Right cardiac atrium (tissue), 5 donors: ENCODE results near the gene GINS1. TPM values are rescaled to one million over a fixed set of nuclear protein-coding genes. Genes with fewer than 3 reads are reported as not detected.
A peak's percentile ranks its signal among the peaks of the same experiment; 100 is the strongest.

ENCODE experiments used
- ATAC-seq, 2 donors: fragments of 200-7000 bp; cut with Tn5 transposase; one replicate each; pipeline versions ENCODE4 v1.8.0 to v1.9.1; 2020; ENCODE audit warnings: moderate library complexity in 2 of 2, mild to moderate bottlenecking in 1 of 2
- DNase-seq, 3 donors: peaks; one replicate each; pipeline ENCODE4 v3.0.0-alpha.2; 2020
- H3K27ac ChIP-seq: one replicate; pipeline ENCODE4 v1.5.1; 2013; ENCODE audit warnings: mild to moderate bottlenecking, low read length, control low read depth, moderate library complexity
- H3K27me3 ChIP-seq: one replicate; pipeline ENCODE4 v1.6.1; 2013; ENCODE audit not compliant: control insufficient read depth, insufficient read depth
- H3K4me1 ChIP-seq: one replicate; pipeline ENCODE4 v1.6.1; 2013; ENCODE audit warnings: low read length; ENCODE audit not compliant: control insufficient read depth, insufficient read depth
- H3K4me3 ChIP-seq: one replicate; pipeline ENCODE4 v1.5.1; 2013; ENCODE audit warnings: low read length, control low read depth
- H3K9me3 ChIP-seq: one replicate; pipeline ENCODE4 v1.6.1; 2013; ENCODE audit warnings: low read length; ENCODE audit not compliant: control insufficient read depth
- WGBS: extraction: QIAGEN DNeasy Blood & Tissue Kit; methylation state at CpG from one replicate; pipeline ENCODE4 v1.1.7; 2013; 5-methylcytosine and 5-hydroxymethylcytosine counted together
- intact Hi-C, 4 donors: fragments of 100-400 bp; cut with DNase I; formaldehyde crosslinking; loops; one replicate each; pipeline versions ENCODE4 v1.11.0 to v1.14.0; 2022 to 2023
- polyA plus RNA-seq: library from polyadenylated mRNA; stranded (reverse); fragments of 200-250 nt; gene quantifications from one replicate; pipeline ENCODE4 v1.2.3, GENCODE V29; 2013
- total RNA-seq, 4 donors: library from RNA; stranded (reverse); fragmentation: NEBNext Ultra II Directional; extraction: Animal tissue kit (Norgen Biotek cat#: 25700); gene quantifications; one replicate each; pipeline ENCODE4 v1.2.1, GENCODE V29; 2021
- donor health status: healthy with polysubstance abuse.
- donor health status: DM: no; HTN: yes; CAD: no.
- donor health status: DM: no; HTN: no; CAD: no.
- donor health status: DM: no; HTN: yes; CAD: no; lungs with severe emphysema.
- donor health status: DM: yes; HTN: yes; CAD: no.

Gene GINS1
- total and polyA plus RNA-seq, 5 donors: 0.45 to 0.85 (median 0.54) TPM

DNA sequence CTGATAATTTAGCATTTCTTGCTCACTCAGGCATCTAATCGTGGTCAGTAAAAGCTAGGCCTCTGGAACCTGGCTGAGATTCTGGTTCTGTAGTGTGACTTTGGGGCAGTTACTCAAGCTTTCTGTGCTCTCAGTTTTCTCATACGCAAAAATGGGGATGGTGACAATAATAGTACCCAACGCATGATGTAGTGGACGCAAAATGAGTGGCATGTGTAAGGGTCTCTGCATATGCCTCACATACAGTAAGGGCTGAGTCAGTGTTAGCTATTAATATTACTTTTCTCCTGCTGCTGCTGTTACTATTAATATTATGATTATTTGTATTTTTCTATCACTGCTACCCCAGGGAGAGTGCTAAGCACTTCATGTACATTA lies 686 bp downstream of the GINS1 start:
- Histone ChIP-seq H3K27ac (no peak overlapping the region), H3K4me1 (no peaks in the 10 kb centered on the region), H3K9me3 (no peaks in the 10 kb centered on the region), H3K4me3 (peak overlapping the region; percentile 91), H3K27me3 (no peaks in the 10 kb centered on the region)
- DNase-seq (no peak), ATAC-seq (no peak)
- WGBS: 4% methylated on average over 4 of the region's 4 CpGs
- intact Hi-C loops: loop anchor here in 3 of 4 donors (5.0 to 10.0 kb wide), 3 partner anchors 223 to 416 kb away; partner anchors contain the start of gene APMAP (in 2 of the 3)

DNA sequence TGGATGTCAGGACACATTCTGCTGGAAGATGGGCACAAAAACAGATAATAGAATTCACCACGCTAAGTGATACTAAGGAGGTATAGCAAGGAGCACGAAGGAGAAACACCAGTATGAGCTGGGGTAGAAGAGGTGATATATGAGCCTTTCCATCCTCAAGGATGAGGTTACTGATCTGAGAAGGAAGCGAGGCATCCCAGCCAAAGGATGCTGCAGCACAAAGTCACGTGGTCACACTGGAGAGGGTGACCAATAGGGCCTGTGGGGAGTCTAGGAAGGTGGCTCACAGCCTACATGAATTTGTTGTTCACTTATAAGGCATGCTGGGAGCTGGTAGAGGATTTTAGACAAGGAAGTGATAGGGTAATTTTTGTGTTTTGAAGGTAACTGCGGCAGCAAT lies 1.4 kb downstream of the GINS1 start:
- H3K27ac ChIP-seq: no peak overlapping the region
- intact Hi-C loops: loop anchor here in 3 of 4 donors (5.0 to 10.0 kb wide), 3 partner anchors 224 to 417 kb away; partner anchors contain the start of gene APMAP (in 2 of the 3)
- no peaks in the 10 kb centered on the region for H3K27me3 ChIP-seq
- no peak overlapping the region for H3K4me3 ChIP-seq
- no peaks in the 10 kb centered on the region for H3K9me3 ChIP-seq
- ATAC-seq: no peak
- H3K4me1 ChIP-seq: no peaks in the 10 kb centered on the region
- DNase-seq: no peak
- 90% methylated on average over 5 of the region's 5 CpGs for WGBS

GRCh38 chr20:25418776-25419175 lies 11.3 kb downstream of the GINS1 start:
- 95% methylated on average over 1 of the region's 1 CpG for WGBS
- DNase-seq: no peak
- intact Hi-C loops: no loop called here

DNA sequence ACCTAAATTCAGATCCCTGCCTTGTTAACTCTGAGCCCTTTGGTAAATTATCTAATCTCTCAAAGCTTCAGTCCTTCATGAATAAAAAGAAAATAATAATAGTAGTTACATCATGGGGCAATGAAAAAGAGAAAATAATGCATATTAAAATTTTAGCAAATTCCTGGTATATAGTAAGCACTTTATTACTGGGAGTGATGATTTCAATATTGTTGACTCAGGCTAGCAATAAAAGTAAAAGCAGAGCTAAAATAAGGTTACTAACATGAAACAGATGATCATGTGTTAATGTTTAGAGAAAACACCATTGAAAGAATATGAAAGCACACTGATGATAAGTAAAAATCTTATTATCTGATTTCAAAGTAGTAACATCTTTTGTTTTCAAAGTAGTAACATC lies 13.6 kb downstream of the GINS1 start:
- no peak for DNase-seq
- no peak for ATAC-seq
- no peaks in the 10 kb centered on the region for H3K27me3 ChIP-seq
- intact Hi-C loops: no loop called here
- no peaks in the 10 kb centered on the region for H3K4me1 ChIP-seq
- H3K9me3 ChIP-seq: no peaks in the 10 kb centered on the region
- no peak overlapping the region for H3K4me3 ChIP-seq
- no peak overlapping the region for H3K27ac ChIP-seq

More at GRCh38 chr20:25418776-25419175, 11.3 kb downstream of the GINS1 start:
- ATAC-seq: no peak
- no peaks in the 10 kb centered on the region for H3K4me1 ChIP-seq
- no peak overlapping the region for H3K4me3 ChIP-seq
- H3K27me3 ChIP-seq: no peaks in the 10 kb centered on the region
- H3K9me3 ChIP-seq: no peaks in the 10 kb centered on the region
- no peak overlapping the region for H3K27ac ChIP-seq

GRCh38 chr20:25422032-25422431 lies 14.6 kb downstream of the GINS1 start:
- DNase-seq: no peak
- no peaks in the 10 kb centered on the region for H3K4me1 ChIP-seq
- intact Hi-C loops: no loop called here
- no peaks in the 10 kb centered on the region for H3K27me3 ChIP-seq
- no peak overlapping the region for H3K27ac ChIP-seq
- no peaks in the 10 kb centered on the region for H3K9me3 ChIP-seq
- no peak overlapping the region for H3K4me3 ChIP-seq
- ATAC-seq: no peak
- 83% methylated on average over 4 of the region's 4 CpGs for WGBS

- intact Hi-C loops: no loop called here
- 93% methylated on average over 3 of the region's 3 CpGs for WGBS
- Histone ChIP-seq H3K27ac (no peak overlapping the region), H3K4me1 (no peaks in the 10 kb centered on the region), H3K9me3 (no peaks in the 10 kb centered on the region), H3K4me3 (no peak overlapping the region), H3K27me3 (no peaks in the 10 kb centered on the region)
- ATAC-seq (no peak), DNase-seq (no peak)
These were observed 17.1 kb downstream of the GINS1 start for GRCh38 chr20:25424536-25424935.

DNA sequence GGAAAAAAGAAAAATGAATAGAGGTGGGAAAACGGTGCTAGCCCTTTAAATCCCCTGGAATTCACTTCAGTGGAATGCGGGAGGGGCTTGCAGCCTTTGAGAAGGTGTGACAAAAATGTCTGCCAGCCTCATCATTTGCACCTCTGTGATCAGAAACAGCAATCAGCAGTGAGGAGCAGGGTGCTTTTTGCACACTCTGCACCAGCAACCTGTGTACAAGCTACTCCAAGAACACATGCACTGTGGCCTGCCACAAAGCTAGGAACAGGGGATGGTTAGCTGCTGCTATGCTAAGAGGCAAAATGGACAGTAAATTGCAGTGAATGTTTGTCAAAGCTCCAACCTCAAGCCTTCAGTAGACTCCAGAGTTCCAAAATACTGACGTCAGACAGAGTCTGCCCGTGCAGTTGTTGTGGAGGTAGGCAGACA lies 29.7 kb downstream of the GINS1 start:
- WGBS: 43% methylated on average over 4 of the region's 4 CpGs
- Histone ChIP-seq H3K9me3 (no peaks in the 10 kb centered on the region), H3K4me1 (no peaks in the 10 kb centered on the region), H3K27ac (peak overlapping the region; percentile 58), H3K4me3 (no peak overlapping the region), H3K27me3 (no peaks in the 10 kb centered on the region)
- intact Hi-C loops: no loop called here
- DNase-seq: no peak
- peak; percentile 55 to 76 for ATAC-seq

GRCh38 chr20:25439328-25439727 lies 31.9 kb downstream of the GINS1 start:
- no peak for DNase-seq
- H3K4me1 ChIP-seq: no peaks in the 10 kb centered on the region
- H3K9me3 ChIP-seq: no peaks in the 10 kb centered on the region
- H3K27ac ChIP-seq: no peak overlapping the region
- 83% methylated on average over 3 of the region's 3 CpGs for WGBS
- ATAC-seq: no peak
- H3K27me3 ChIP-seq: no peaks in the 10 kb centered on the region
- intact Hi-C loops: no loop called here
- H3K4me3 ChIP-seq: no peak overlapping the region

- intact Hi-C loops: no loop called here
- H3K27ac ChIP-seq: no peak overlapping the region
- 98% methylated on average over 4 of the region's 4 CpGs for WGBS
These were observed 37.1 kb downstream of the GINS1 start for GRCh38 chr20:25444556-25444955.

GRCh38 chr20:25447671-25448070 lies 40.2 kb downstream of the GINS1 start:
- no peaks in the 10 kb centered on the region for H3K4me1 ChIP-seq
- ATAC-seq (no peak), DNase-seq (no peak)
- intact Hi-C loops: no loop called here
- H3K9me3 ChIP-seq: no peaks in the 10 kb centered on the region
- no peak overlapping the region for H3K27ac ChIP-seq
- no peaks in the 10 kb centered on the region for H3K27me3 ChIP-seq
- H3K4me3 ChIP-seq: no peak overlapping the region
- 89% methylated on average over 6 of the region's 6 CpGs for WGBS

More at GRCh38 chr20:25444556-25444955, 37.1 kb downstream of the GINS1 start:
- H3K4me1 ChIP-seq: no peaks in the 10 kb centered on the region
- H3K4me3 ChIP-seq: no peak overlapping the region
- H3K9me3 ChIP-seq: no peaks in the 10 kb centered on the region
- ATAC-seq (no peak), DNase-seq (no peak)
- H3K27me3 ChIP-seq: no peaks in the 10 kb centered on the region

DNA sequence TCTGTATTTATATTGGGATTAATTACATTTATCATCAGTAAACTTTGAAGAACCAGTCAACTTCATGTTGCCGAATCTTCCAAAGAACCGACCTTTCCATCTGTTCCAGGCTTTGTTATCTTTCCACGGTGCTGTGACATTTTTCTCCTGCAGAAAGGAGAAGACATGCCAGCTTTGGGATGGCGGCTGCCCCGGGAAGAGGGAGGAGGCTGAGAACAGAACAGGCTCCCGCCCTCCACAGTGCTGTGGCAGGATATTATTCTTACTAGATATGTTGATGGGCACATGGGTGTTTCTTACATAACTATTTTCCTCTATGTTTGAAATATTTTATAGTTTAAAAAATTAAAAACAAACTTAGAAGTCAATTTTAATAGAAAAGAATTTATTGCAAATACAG lies 44.9 kb downstream of the GINS1 start:
- WGBS: 57% methylated on average over 6 of the region's 6 CpGs
- Histone ChIP-seq H3K9me3 (no peaks in the 10 kb centered on the region), H3K4me3 (no peak overlapping the region), H3K27ac (no peak overlapping the region), H3K27me3 (no peaks in the 10 kb centered on the region), H3K4me1 (no peaks in the 10 kb centered on the region)
- ATAC-seq: no peak
- DNase-seq: no peak
- intact Hi-C loops: no loop called here
